Stimulated activated CD8-positive, alpha-beta memory T cell treated with anti-CD3 and anti-CD28 coated beads, Interleukin-7, amount 100 ng/mL, for 48 hours (primary cell): ENCODE data around the gene GALNT9.
"Not testable (repeated sequence)": the region's sequence is repeated elsewhere in the genome, so short reads cannot be mapped to it uniquely, and the experiment has no call there.

Experiments
- DNase-seq, 2 donors: peaks; one replicate each; pipeline ENCODE4 v3.0.0-alpha.2; 2020; ENCODE audit warnings: low read depth in 1 of 2; ENCODE audit errors: extremely low read depth in 1 of 2

The GALNT9 gene

GRCh38 chr12:132329036-132329719, at the start of gene GALNT9:
Gene GALNT9 (minus strand): TSS chr12:132329589. CDS start chr12:132329203, 386 bp downstream.
- DNase-seq, result no peak

GRCh38 chr12:132379057-132379456, 49.7 kb upstream of the GALNT9 start:
- not testable (repeated sequence) for DNase-seq

- no peak for DNase-seq
These were observed 47.8 kb upstream of the GALNT9 start for GRCh38 chr12:132377147-132377546.

- no peak for DNase-seq
These were observed 47.1 kb upstream of the GALNT9 start for GRCh38 chr12:132376464-132376830.

GRCh38 chr12:132375747-132376463, 46.5 kb upstream of the GALNT9 start:
- DNase-seq, result no peak

GRCh38 chr12:132374612-132375445, 45.4 kb upstream of the GALNT9 start:
- DNase-seq, result no peak

GRCh38 chr12:132373901-132374611, 44.7 kb upstream of the GALNT9 start:
- DNase-seq, result no peak

GRCh38 chr12:132367852-132368251, 38.5 kb upstream of the GALNT9 start:
- no peak for DNase-seq

GRCh38 chr12:132367071-132367851, 37.9 kb upstream of the GALNT9 start:
- DNase-seq, result no peak

GRCh38 chr12:132366341-132366861, 37.0 kb upstream of the GALNT9 start:
- no peak for DNase-seq

- no peak for DNase-seq
These were observed 35.8 kb upstream of the GALNT9 start for GRCh38 chr12:132365226-132365625.

GRCh38 chr12:132364348-132364902, 35.0 kb upstream of the GALNT9 start:
- no peak for DNase-seq

- DNase-seq, result no peak
These were observed 34.4 kb upstream of the GALNT9 start for GRCh38 chr12:132363661-132364347.

- no peak for DNase-seq
These were observed 33.7 kb upstream of the GALNT9 start for GRCh38 chr12:132362996-132363660.

GRCh38 chr12:132360906-132361777, 31.8 kb upstream of the GALNT9 start:
- DNase-seq, result no peak

GRCh38 chr12:132360410-132360809, 31.0 kb upstream of the GALNT9 start:
- no peak for DNase-seq

GRCh38 chr12:132359971-132360370, 30.6 kb upstream of the GALNT9 start:
- no peak for DNase-seq

- DNase-seq, result no peak
These were observed 30.2 kb upstream of the GALNT9 start for GRCh38 chr12:132359551-132359950.
